Measurements from ENCODE around the gene PTPRG.

Gene PTPRG

DNA sequence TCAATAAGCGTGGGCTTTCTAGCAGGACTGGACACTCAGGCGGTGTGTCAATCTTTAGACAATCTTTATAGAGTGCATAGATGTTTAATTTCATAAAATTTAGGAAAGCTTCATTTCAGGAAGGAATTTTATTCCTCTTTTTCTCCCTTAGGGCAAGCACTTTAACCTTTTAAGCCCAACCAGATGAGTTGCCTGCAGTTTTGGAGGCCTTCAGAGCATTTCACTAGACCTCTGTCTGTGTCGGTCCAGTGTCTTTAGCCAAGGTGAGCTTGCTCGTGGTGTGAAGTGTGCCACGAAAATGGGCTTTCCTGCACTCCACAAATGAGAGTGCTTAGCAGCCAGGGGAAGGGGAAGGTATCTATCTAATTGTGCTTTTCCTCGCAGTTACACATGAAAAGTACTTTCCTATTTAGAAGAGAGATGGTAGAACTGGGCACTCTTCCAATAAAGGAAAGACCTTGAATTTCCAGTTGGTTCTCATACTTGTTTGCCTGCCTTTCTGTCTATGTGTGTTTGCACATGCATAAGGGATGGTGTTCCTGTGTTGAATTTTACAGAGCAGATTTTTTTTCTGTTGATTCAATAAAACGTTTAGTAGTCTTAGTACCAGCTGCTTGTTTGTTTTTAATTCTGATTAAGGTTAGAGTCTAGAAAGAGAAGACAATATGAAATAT is 758.3 kb downstream of the PTPRG start:
- DNase-seq, result peak; percentile 83

DNA sequence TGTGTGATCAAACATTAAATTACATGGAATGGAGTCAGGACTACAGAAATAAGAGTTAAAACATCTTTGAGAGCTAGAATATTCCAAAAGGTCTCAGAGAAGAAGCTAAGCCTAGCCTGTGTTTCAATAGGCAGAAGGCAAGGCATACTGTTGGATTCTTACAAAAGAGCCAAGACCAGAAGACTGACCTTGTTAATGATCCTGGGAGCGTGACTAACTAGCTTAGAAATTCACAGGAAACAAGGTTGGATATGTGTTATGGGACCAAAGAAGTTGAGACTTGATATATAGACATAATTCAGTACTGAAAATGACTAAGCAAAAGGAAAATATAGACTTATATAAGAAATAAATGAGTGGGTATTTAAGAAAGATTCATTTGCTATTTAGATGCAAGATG is 761.9 kb downstream of the PTPRG start:
- DNase-seq, result no peak

DNA sequence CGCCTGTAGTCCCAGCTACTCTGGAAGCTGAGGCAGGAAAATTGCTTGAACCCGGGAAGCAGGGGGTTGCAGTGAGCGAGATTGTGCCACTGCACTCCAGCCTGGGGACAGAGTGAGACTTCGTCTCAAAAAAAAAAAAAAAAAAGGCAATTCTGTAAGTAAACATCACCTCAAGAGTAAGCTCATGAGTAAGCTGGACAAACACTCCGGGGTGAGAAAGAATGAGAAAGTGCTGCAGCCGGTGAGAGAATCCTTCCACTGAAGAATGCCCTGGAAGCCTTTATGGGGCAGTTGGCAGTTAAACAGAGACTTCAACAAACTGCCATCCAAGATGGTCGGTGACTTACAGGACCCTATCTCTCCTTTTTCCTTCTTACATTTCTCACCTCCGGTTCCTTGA is 764.5 kb downstream of the PTPRG start:
- DNase-seq, result no peak

DNA sequence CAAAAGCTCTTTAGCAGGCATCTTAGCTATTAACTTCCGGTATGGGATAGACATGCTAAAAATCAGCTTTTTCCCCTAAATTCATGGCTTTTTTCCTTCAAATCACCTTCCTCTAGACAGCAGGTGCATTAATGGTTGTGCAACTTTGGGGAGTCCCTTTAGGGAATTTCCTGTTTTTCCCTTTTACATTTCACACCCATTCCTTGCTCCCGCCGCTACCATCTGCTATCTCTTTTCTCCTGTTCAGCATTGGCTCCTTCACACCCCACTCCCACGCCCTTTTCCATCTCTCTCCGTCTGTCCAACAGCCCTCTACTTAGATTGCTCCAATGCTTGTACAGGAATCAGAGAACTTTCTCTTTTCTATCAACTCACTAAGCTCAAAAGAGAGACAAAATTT is 768.6 kb downstream of the PTPRG start:
- DNase-seq, result no peak

DNA sequence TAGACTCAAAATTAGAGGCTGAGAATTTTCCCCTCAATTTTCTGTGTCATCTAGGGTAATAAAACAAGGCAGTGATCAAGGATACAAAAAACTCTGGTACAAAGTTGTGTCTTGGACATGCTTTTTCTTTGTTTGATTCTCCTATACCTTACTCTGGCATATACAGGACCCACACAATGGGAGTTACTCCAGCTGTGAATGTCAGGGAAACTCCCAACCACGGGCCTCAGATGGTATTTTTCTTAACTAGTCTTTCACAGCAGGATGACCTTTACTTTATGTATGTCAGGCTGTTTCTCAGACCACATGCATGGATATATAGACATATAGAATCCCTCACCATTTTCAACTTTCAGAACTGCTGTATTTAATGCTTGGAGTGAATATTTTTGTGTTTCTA is 770.6 kb downstream of the PTPRG start:
- DNase-seq, result no peak

DNA sequence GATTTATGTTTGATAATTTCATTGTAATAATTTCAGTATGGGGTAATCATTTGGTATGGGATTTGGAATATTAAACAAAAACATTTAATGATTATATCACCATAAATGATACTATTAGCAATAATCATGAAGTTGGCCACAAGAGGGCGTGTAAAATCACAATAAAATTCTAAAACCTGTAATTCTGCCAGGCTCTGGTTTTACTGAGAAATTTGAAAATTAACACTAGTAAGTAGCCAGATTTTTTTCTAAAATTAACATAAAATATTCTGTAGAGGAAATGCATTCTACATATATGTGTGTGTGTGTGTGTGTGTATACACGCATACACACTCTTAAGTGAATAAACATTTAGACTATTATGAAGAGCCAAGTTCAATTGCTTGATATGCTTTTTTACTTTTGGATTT is 771.5 kb downstream of the PTPRG start:
- peak; percentile 0 for DNase-seq

DNA sequence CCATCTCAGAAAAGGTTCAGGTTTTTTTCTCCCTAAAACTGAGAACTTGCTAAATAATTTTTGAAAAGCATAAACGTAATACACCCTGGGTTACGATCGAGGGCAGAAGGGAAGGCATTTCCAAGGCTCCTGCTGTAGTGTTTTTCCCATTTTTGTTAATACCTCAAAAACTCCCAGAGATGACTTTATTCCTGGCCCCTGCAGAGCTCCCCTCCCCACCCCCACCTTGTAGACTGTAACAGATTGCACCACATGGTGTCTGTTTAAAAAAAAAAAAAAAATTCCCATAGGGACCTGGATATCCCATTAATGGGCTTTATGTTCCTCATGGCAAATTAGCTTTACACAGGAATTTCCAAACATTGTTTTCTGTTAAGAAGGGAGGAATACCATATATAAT is 773.8 kb downstream of the PTPRG start:
- DNase-seq, result no peak

DNA sequence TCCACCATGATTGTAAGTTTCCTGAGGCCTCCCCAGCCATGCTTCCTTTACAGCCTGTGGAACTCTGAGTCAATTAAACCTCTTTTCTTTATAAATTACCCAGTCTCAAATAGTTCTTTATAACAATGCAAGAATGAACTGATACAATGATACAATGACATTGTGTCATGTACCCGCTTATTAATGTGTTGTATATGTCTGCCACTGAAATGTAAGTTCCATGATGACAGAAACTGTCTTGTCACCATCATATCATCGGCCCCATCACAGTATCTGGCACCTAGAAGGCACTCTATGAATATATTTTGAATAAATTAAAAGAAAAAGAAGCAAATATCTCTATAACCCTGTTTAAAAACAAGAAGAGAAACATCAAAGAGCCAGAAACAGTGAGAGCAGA is 782.4 kb downstream of the PTPRG start:
- DNase-seq, result no peak
